IMR-90 (cell line): ENCODE data around the gene ADGRB3. TPM values are rescaled to one million over a fixed set of nuclear protein-coding genes. Genes with fewer than 3 reads are reported as not detected.

Experiments used
- ATAC-seq: fragments of 200-7000 bp; cut with Tn5 transposase; 2 replicates; pipeline ENCODE4 v1.9.1; 2020; ENCODE audit warnings: low read depth, mild to moderate bottlenecking, moderate library complexity
- BruUV-seq: library from RNA; stranded (reverse); fragments of 400-500 nt; replicated peaks from 2 replicates; lab custom pipeline; 2021; lab: Mats Ljungman, UMichigan
- CTCF ChIA-PET: fragments of 300-600 bp; formaldehyde crosslinking; extraction: SDS; loops from one replicate; lab custom pipeline; 2021; ENCODE audit warnings: antibody characterized with exemption; lab: Yijun Ruan, JAX
- POLR2A ChIA-PET: fragments of 300-600 bp; sonication (Branson Sonifier 250); formaldehyde crosslinking; loops from one replicate; lab custom pipeline; 2022; ENCODE audit warnings: antibody characterized with exemption; ENCODE audit not compliant: unreplicated experiment; lab: Charles Lee
- DNase-seq: peaks from one replicate; pipeline ENCODE4 v3.0.0; 2013
- H2AFZ ChIP-seq: replicated peaks from 2 replicates; pipeline ENCODE3; 2013; ENCODE audit warnings: low read length, mild to moderate bottlenecking; ENCODE audit not compliant: poor library complexity
- H2AK5ac ChIP-seq: 2 replicates; pipeline ENCODE4 v1.6.1; 2013; ENCODE audit warnings: low read depth, low read length, inconsistent platforms
- H2AK9ac ChIP-seq: replicated peaks from 2 replicates; pipeline ENCODE3; 2013; ENCODE audit warnings: mild to moderate bottlenecking, low read depth, low read length, moderate library complexity; ENCODE audit not compliant: poor library complexity
- H2BK120ac ChIP-seq: 2 replicates; pipeline ENCODE4 v1.6.1; 2013; ENCODE audit warnings: low read depth, low read length, inconsistent platforms
- H2BK15ac ChIP-seq: 3 replicates; pipeline ENCODE4 v1.6.1; 2013; ENCODE audit warnings: low read depth, low read length, inconsistent platforms
- H2BK20ac ChIP-seq: 2 replicates; pipeline ENCODE4 v1.6.1; 2013; ENCODE audit warnings: low read depth, mild to moderate bottlenecking, inconsistent platforms, low read length, moderate library complexity
- H2BK5ac ChIP-seq: 2 replicates; pipeline ENCODE4 v1.6.1; 2013; ENCODE audit warnings: mild to moderate bottlenecking, low read depth, low read length, inconsistent platforms; ENCODE audit not compliant: poor library complexity, severe bottlenecking
- H3K14ac ChIP-seq: replicated peaks from 2 replicates; pipeline ENCODE4 v1.6.1; 2013; ENCODE audit warnings: low read depth, low read length, inconsistent platforms
- H3K18ac ChIP-seq: 2 replicates; pipeline ENCODE4 v1.6.1; 2013; ENCODE audit warnings: low read depth, low read length, control low read depth
- H3K23ac ChIP-seq: 2 replicates; pipeline ENCODE4 v1.6.1; 2013; ENCODE audit warnings: low read depth, low read length, inconsistent platforms
- H3K27ac ChIP-seq: 2 replicates; pipeline ENCODE4 v1.5.1; 2013; ENCODE audit warnings: mild to moderate bottlenecking, control low read depth, low read length; ENCODE audit not compliant: insufficient read depth
- H3K27me3 ChIP-seq: 2 replicates; pipeline ENCODE4 v1.6.1; 2013; ENCODE audit warnings: low read length; ENCODE audit not compliant: control insufficient read depth, insufficient read depth
- H3K36me3 ChIP-seq: 2 replicates; pipeline ENCODE4 v1.6.1; 2013; ENCODE audit warnings: low read length, mixed read lengths; ENCODE audit not compliant: control insufficient read depth, insufficient read depth
- H3K4ac ChIP-seq: 2 replicates; pipeline ENCODE4 v1.6.1; 2013; ENCODE audit warnings: low read depth, low read length, inconsistent platforms
- H3K4me1 ChIP-seq: 2 replicates; pipeline ENCODE4 v1.6.1; 2013; ENCODE audit warnings: low read length, mixed read lengths; ENCODE audit not compliant: control insufficient read depth, insufficient read depth
- H3K4me2 ChIP-seq: 2 replicates; pipeline ENCODE4 v1.6.1; 2013; ENCODE audit warnings: low read depth, mild to moderate bottlenecking, control low read depth, low read length, moderate library complexity
- H3K4me3 ChIP-seq: 2 replicates; pipeline ENCODE4 v1.5.1; 2013; ENCODE audit warnings: low read depth, mild to moderate bottlenecking, control low read depth, low read length, moderate library complexity; ENCODE audit not compliant: insufficient read depth
- H3K56ac ChIP-seq: 2 replicates; pipeline ENCODE4 v1.6.1; 2013; ENCODE audit warnings: low read length, inconsistent platforms; ENCODE audit not compliant: insufficient read depth; ENCODE audit errors: extremely low read depth
- H3K79me1 ChIP-seq, 2 experiments: 2 replicates each; pipeline ENCODE4 v1.6.1; 2013; ENCODE audit warnings: low read length in 2 of 2, inconsistent platforms in 1 of 2, low read depth in 1 of 2
- H3K9ac ChIP-seq: 2 replicates; pipeline ENCODE4 v1.6.1; 2013; ENCODE audit warnings: low read depth, low read length, control low read depth
- H3K9me1 ChIP-seq: 2 replicates; pipeline ENCODE4 v1.6.1; 2013; ENCODE audit warnings: low read length, inconsistent platforms; ENCODE audit not compliant: insufficient read depth
- H3K9me3 ChIP-seq: 2 replicates; pipeline ENCODE4 v1.6.1; 2013; ENCODE audit warnings: low read length; ENCODE audit not compliant: control insufficient read depth, insufficient read depth
- H4K20me1 ChIP-seq: 2 replicates; pipeline ENCODE4 v1.6.1; 2013; ENCODE audit warnings: low read length, inconsistent platforms; ENCODE audit not compliant: insufficient read depth
- H4K5ac ChIP-seq: 2 replicates; pipeline ENCODE4 v1.6.1; 2013; ENCODE audit warnings: mild to moderate bottlenecking, low read depth, low read length, control low read depth
- H4K8ac ChIP-seq, 2 experiments: 2 replicates each; pipeline ENCODE4 v1.6.1; 2013; ENCODE audit warnings: low read depth in 2 of 2, low read length in 2 of 2, control low read depth in 1 of 2, inconsistent platforms in 1 of 2
- H4K91ac ChIP-seq: 2 replicates; pipeline ENCODE4 v1.6.1; 2013; ENCODE audit warnings: low read depth, low read length, inconsistent platforms; ENCODE audit not compliant: insufficient read depth
- CEBPB ChIP-seq: IDR thresholded peaks from 2 replicates; pipeline ENCODE4 v1.6.1; 2012; ENCODE audit warnings: low read depth, low read length, improper control_type of control experiment
- CHD1 ChIP-seq: IDR thresholded peaks from 2 replicates; pipeline ENCODE4 v1.6.1; 2012; ENCODE audit warnings: low read depth, low read length, improper control_type of control experiment
- CTCF ChIP-seq: conservative IDR thresholded peaks from 2 replicates; pipeline ENCODE4 v1.5.1; 2012; ENCODE audit warnings: mild to moderate bottlenecking, low read depth, low read length, improper control_type of control experiment
- ELK1 ChIP-seq: fragments of 150-350 bp; IDR thresholded peaks from 2 replicates; pipeline ENCODE4 v1.6.1; 2016; ENCODE audit warnings: low read depth, mild to moderate bottlenecking, low read length, moderate library complexity, borderline replicate concordance
- MAFK ChIP-seq: IDR thresholded peaks from 2 replicates; pipeline ENCODE4 v1.6.1; 2012; ENCODE audit warnings: low read depth, low read length, improper control_type of control experiment
- MAZ ChIP-seq: IDR thresholded peaks from 2 replicates; pipeline ENCODE4 v1.6.1; 2012; ENCODE audit warnings: low read depth, mild to moderate bottlenecking, low read length, improper control_type of control experiment, moderate library complexity, borderline replicate concordance
- MXI1 ChIP-seq: IDR thresholded peaks from 2 replicates; pipeline ENCODE4 v1.6.1; 2012; ENCODE audit warnings: low read depth, mild to moderate bottlenecking, low read length, moderate library complexity, borderline replicate concordance
- POLR2A ChIP-seq: IDR thresholded peaks from 2 replicates; pipeline ENCODE4 v1.6.1; 2012; ENCODE audit warnings: mild to moderate bottlenecking, low read depth, low read length
- RAD21 ChIP-seq: IDR thresholded peaks from 2 replicates; pipeline ENCODE4 v1.6.1; 2012; ENCODE audit warnings: low read length, improper control_type of control experiment
- RCOR1 ChIP-seq: IDR thresholded peaks from 2 replicates; pipeline ENCODE4 v1.6.1; 2012; ENCODE audit warnings: mild to moderate bottlenecking, low read length, improper control_type of control experiment; ENCODE audit not compliant: insufficient replicate concordance
- RFX5 ChIP-seq: IDR thresholded peaks from 2 replicates; pipeline ENCODE4 v1.8.0; 2012; ENCODE audit warnings: low read depth, mild to moderate bottlenecking, low read length, moderate library complexity
- SMC3 ChIP-seq: fragments of 150-350 bp; IDR thresholded peaks from 2 replicates; pipeline ENCODE4 v1.6.1; 2016; ENCODE audit warnings: low read depth, mild to moderate bottlenecking, antibody characterized with exemption, low read length, moderate library complexity
- WGBS, 2 experiments: methylation state at CpG; one replicate each; pipeline versions ENCODE4 v1.1.5 to v1.1.7; 2013; ENCODE audit warnings: missing lambda C conversion rate in 2 of 2; ENCODE audit not compliant: insufficient read length in 1 of 2; ENCODE audit errors: extremely low coverage in 2 of 2; 5-methylcytosine and 5-hydroxymethylcytosine counted together
- dilution Hi-C: fragments of 300-500 bp; cut with HindIII; formaldehyde crosslinking; loops from one replicate; pipeline ENCODE4 v1.14.3; 2018; ENCODE audit warnings: low sequenced_read_pairs; ENCODE audit not compliant: unreplicated experiment
- in situ Hi-C: fragments of 300-500 bp; cut with MboI; formaldehyde crosslinking; loops from 3 replicates; pipeline ENCODE4 v1.14.3; 2019; ENCODE audit warnings: low sequenced_read_pairs, inconsistent platforms, mixed read lengths
- intact Hi-C: fragments of 100-400 bp; cut with micrococcal nuclease; formaldehyde crosslinking; loops from 2 replicates; pipeline ENCODE4 v1.10.0; 2022
- polyA plus RNA-seq, 3 experiments: library from polyadenylated mRNA; depleted of rRNA; stranded (reverse); fragments of >200 nt; gene quantifications; 2 replicates each; pipeline ENCODE4 v1.2.3, GENCODE V29; 2012; ENCODE audit warnings: low replicate concordance in 1 of 3
- total RNA-seq: library from RNA; depleted of rRNA; stranded (reverse); fragments of >200 nt; gene quantifications from 2 replicates; pipeline ENCODE4 v1.2.3, GENCODE V29; 2012

ADGRB3 gene
- total and polyA plus RNA-seq, 2 of the 4 experiments (the other 2 are of a cell fraction) = not detected

DNA sequence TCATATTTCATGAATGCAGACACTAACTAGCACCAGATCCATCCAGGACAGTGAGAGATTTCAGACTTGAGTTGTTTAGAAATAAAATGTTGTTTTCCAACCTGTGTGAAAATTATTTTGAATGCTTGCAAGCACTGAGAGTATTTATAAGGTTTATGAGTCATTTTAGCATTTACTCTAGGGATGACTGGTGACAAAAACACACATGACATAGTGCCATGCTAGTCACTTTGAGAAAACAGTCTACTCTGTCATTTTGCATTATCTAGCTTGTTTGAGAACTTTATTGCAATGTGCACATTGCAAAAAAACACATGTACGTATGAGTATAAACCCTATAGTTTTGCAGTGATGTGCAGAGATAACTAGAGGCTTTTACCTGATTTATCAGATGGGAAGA, 705.1 kb downstream of the ADGRB3 start:
- no peak overlapping the region for H3K4me2 ChIP-seq
- no peak overlapping the region for H3K9ac ChIP-seq
- no peak overlapping the region for H3K4ac ChIP-seq
- H4K8ac ChIP-seq = no peak overlapping the region
- CTCF ChIA-PET = no interaction called here
- no peak overlapping the region for H2BK120ac ChIP-seq
- no TSS peak for BruUV-seq
- no peak overlapping the region for H2AK5ac ChIP-seq
- H3K27me3 ChIP-seq = no peaks in the 10 kb centered on the region
- H2BK20ac ChIP-seq = no peak overlapping the region
- DNase-seq (no peak), ATAC-seq (no peak)
- no peak overlapping the region for H3K23ac ChIP-seq
- H3K27ac ChIP-seq = no peak overlapping the region
- H3K18ac ChIP-seq = no peak overlapping the region
- no peaks in the 10 kb centered on the region for H3K9me3 ChIP-seq
- POLR2A ChIA-PET = no interaction called here
- TF ChIP-seq SMC3 (no peak), CTCF (no peak), CHD1 (no peak), MAZ (no peak), RFX5 (no peak), MXI1 (no peak), RAD21 (no peak), POLR2A (no peak), ELK1 (no peak), RCOR1 (no peak), CEBPB (no peak), MAFK (no peak)
- WGBS, 2 experiments = no CpG with 5 or more reads among the region's 1 CpG
- H4K20me1 ChIP-seq = no peaks in the 10 kb centered on the region
- no peak overlapping the region for H3K14ac ChIP-seq
- in situ Hi-C loops (no loop called here), dilution Hi-C loops (no loop called here), intact Hi-C loops (no loop called here)
- no peaks in the 10 kb centered on the region for H3K79me1 ChIP-seq
- H2BK5ac ChIP-seq = no peak overlapping the region
- H4K91ac ChIP-seq = no peak overlapping the region
- no peak overlapping the region for H4K5ac ChIP-seq
- H3K56ac ChIP-seq = no peak overlapping the region
- no peaks in the 10 kb centered on the region for H3K9me1 ChIP-seq
- H2AFZ ChIP-seq = no peak overlapping the region
- no peak overlapping the region for H2BK15ac ChIP-seq
- no peak overlapping the region for H3K4me3 ChIP-seq
- H3K36me3 ChIP-seq = no peaks in the 10 kb centered on the region
- no peak overlapping the region for H2AK9ac ChIP-seq
- H3K4me1 ChIP-seq = no peaks in the 10 kb centered on the region
